Neural cell (in vitro differentiated cells): Measurements from ENCODE around the gene ZNF407. TPM values are rescaled to one million over a fixed set of nuclear protein-coding genes. Genes with fewer than 3 reads are reported as not detected.

Source experiments
- H2AFZ ChIP-seq: fragments of 200-600, 300-800 bp; sonication (generic), shearing (Covaris generic); 2 replicates; pipeline ENCODE4 v1.6.0; 2014; ENCODE audit warnings: low read depth, mild to moderate bottlenecking, antibody characterized with exemption, low read length, moderate library complexity
- H3F3A ChIP-seq: fragments of 200-600 bp; shearing (Covaris generic); 2 replicates; pipeline ENCODE4 v1.6.1; 2016; ENCODE audit warnings: mild to moderate bottlenecking, moderate library complexity, mixed read lengths, antibody characterized with exemption, low read length; ENCODE audit not compliant: insufficient read depth, poor library complexity, severe bottlenecking
- H3K27ac ChIP-seq: fragments of 200-600, 300-800 bp; sonication (generic), shearing (Covaris generic); 2 replicates; pipeline ENCODE4 v1.5.1; 2014; ENCODE audit warnings: mild to moderate bottlenecking, low read length, moderate library complexity
- H3K27me3 ChIP-seq: fragments of 300-800, 200-600 bp; sonication (generic), shearing (Covaris generic); 2 replicates; pipeline ENCODE4 v1.6.0; 2014; ENCODE audit warnings: mild to moderate bottlenecking, low read depth, low read length, moderate library complexity; ENCODE audit not compliant: insufficient read depth
- H3K36me3 ChIP-seq: fragments of 300-800, 200-600 bp; sonication (generic), shearing (Covaris generic); 2 replicates; pipeline ENCODE4 v1.5.1; 2014; ENCODE audit warnings: mild to moderate bottlenecking, antibody characterized with exemption, low read length, moderate library complexity; ENCODE audit not compliant: insufficient read depth
- H3K4me2 ChIP-seq: fragments of 300-800, 200-600 bp; sonication (generic), shearing (Covaris generic); 2 replicates; pipeline ENCODE4 v1.6.0; 2014; ENCODE audit warnings: mild to moderate bottlenecking, low read length
- H3K4me3 ChIP-seq: fragments of 300-800, 200-600 bp; sonication (generic), shearing (Covaris generic); 2 replicates; pipeline ENCODE4 v1.5.1; 2014; ENCODE audit warnings: mild to moderate bottlenecking, low read length, moderate library complexity
- H3K79me2 ChIP-seq: fragments of 200-600 bp; shearing (Covaris generic); replicated peaks from 2 replicates; pipeline ENCODE4 v1.6.0; 2014; ENCODE audit warnings: mild to moderate bottlenecking, low read length, moderate library complexity; ENCODE audit not compliant: insufficient read depth
- H3K9ac ChIP-seq: fragments of 300-800, 200-600 bp; sonication (generic), shearing (Covaris generic); 2 replicates; pipeline ENCODE4 v1.6.1; 2016; ENCODE audit warnings: mild to moderate bottlenecking, low read length, mixed read lengths
- H3K9me2 ChIP-seq: fragments of 200-600 bp; shearing (Covaris generic); 2 replicates; pipeline ENCODE4 v1.6.1; 2016; ENCODE audit warnings: mild to moderate bottlenecking, low read length, mixed read lengths; ENCODE audit not compliant: insufficient read depth
- H3K9me3 ChIP-seq: fragments of 200-600, 300-800 bp; sonication (generic), shearing (Covaris generic); 2 replicates; pipeline ENCODE4 v1.6.1; 2016; ENCODE audit warnings: mild to moderate bottlenecking, mixed run types, low read length, moderate library complexity, mixed read lengths
- H4K20me1 ChIP-seq: fragments of 200-600 bp; shearing (Covaris generic); 2 replicates; pipeline ENCODE4 v1.6.1; 2016; ENCODE audit warnings: mild to moderate bottlenecking, mixed run types; ENCODE audit not compliant: insufficient read depth
- CTCF ChIP-seq: fragments of 450-650 bp; IDR thresholded peaks from 2 replicates; pipeline ENCODE4 v1.5.1; 2014; ENCODE audit warnings: antibody characterized with exemption, mild to moderate bottlenecking, moderate library complexity; ENCODE audit not compliant: poor library complexity, severe bottlenecking
- EP300 ChIP-seq: fragments of 450-650 bp; conservative IDR thresholded peaks from 2 replicates; pipeline ENCODE4 v1.6.1; 2014; ENCODE audit warnings: antibody characterized with exemption, mild to moderate bottlenecking, moderate library complexity; ENCODE audit not compliant: poor library complexity, severe bottlenecking
- EZH2 ChIP-seq: fragments of 200-600, 300-800 bp; shearing (Covaris generic), sonication (generic); IDR thresholded peaks from 2 replicates; pipeline ENCODE4 v1.6.1; 2014; ENCODE audit warnings: antibody characterized with exemption, low read length, borderline replicate concordance, mild to moderate bottlenecking; ENCODE audit not compliant: insufficient read depth, poor library complexity, severe bottlenecking
- MXI1 ChIP-seq: fragments of 450-650 bp; conservative IDR thresholded peaks from 2 replicates; pipeline ENCODE4 v1.6.1; 2014; ENCODE audit warnings: antibody characterized with exemption, mild to moderate bottlenecking; ENCODE audit not compliant: poor library complexity, severe bottlenecking
- POLR2AphosphoS5 ChIP-seq: IDR thresholded peaks from 2 replicates; pipeline ENCODE4 v1.6.1; 2012
- RAD21 ChIP-seq: fragments of 450-650 bp; conservative IDR thresholded peaks from 2 replicates; pipeline ENCODE4 v1.6.1; 2014; ENCODE audit warnings: antibody characterized with exemption, mild to moderate bottlenecking, moderate library complexity
- REST ChIP-seq: IDR thresholded peaks from 2 replicates; pipeline ENCODE4 v1.6.1; 2012; ENCODE audit warnings: borderline replicate concordance
- SMC3 ChIP-seq: fragments of 450-650 bp; conservative IDR thresholded peaks from 2 replicates; pipeline ENCODE4 v1.6.1; 2014; ENCODE audit warnings: antibody characterized with exemption, mild to moderate bottlenecking, moderate library complexity; ENCODE audit not compliant: poor library complexity
- TAF1 ChIP-seq: IDR thresholded peaks from 2 replicates; pipeline ENCODE4 v1.6.1; 2012; ENCODE audit warnings: low read depth
- polyA plus RNA-seq: library from polyadenylated mRNA; depleted of rRNA; stranded (reverse); fragments of >200 nt; gene quantifications from 2 replicates; pipeline ENCODE4 v1.2.3, GENCODE V29; 2014

ZNF407 gene
- polyA plus RNA-seq, 1 donor from 2014 or later = 2.9 TPM

- TF ChIP-seq RAD21 (no peak), EZH2 (no peak), CTCF (no peak), POLR2AphosphoS5 (no peak), REST (no peak), SMC3 (no peak), MXI1 (no peak), TAF1 (no peak), EP300 (no peak)
- Histone ChIP-seq H3K4me2 (no peak overlapping the region), H3K9ac (no peak overlapping the region), H3K27me3 (peaks cover 12% of the 10 kb centered on the region), H4K20me1 (no peaks in the 10 kb centered on the region), H2AFZ (no peak overlapping the region), H3K36me3 (no peaks in the 10 kb centered on the region), H3K79me2 (no peaks in the 10 kb centered on the region), H3K27ac (no peak overlapping the region), H3K9me3 (no peaks in the 10 kb centered on the region), H3K9me2 (no peaks in the 10 kb centered on the region), H3F3A (peaks cover 4% of the 10 kb centered on the region), H3K4me3 (no peak overlapping the region)
Observed at GRCh38 chr18:75035928-75036327, 438.3 kb downstream of the ZNF407 start.

GRCh38 chr18:75036917-75037688 lies 439.4 kb downstream of the ZNF407 start:
- Histone ChIP-seq H3K36me3 (no peaks in the 10 kb centered on the region), H3K27me3 (peaks cover 12% of the 10 kb centered on the region), H3K9me3 (no peaks in the 10 kb centered on the region), H3F3A (peaks cover 4% of the 10 kb centered on the region), H3K4me3 (peak overlapping the region; percentile 1), H4K20me1 (no peaks in the 10 kb centered on the region), H3K9me2 (no peaks in the 10 kb centered on the region), H3K27ac (no peak overlapping the region), H3K9ac (no peak overlapping the region), H2AFZ (no peak overlapping the region), H3K4me2 (no peak overlapping the region), H3K79me2 (no peaks in the 10 kb centered on the region)
- TF ChIP-seq EP300 (no peak), POLR2AphosphoS5 (peak; percentile 68), CTCF (no peak)
